Adipose tissue (tissue), 3 donors: ENCODE results near the gene PI16. TPM values are rescaled to one million over a fixed set of nuclear protein-coding genes. Genes with fewer than 3 reads are reported as not detected.
"Not testable (repeated sequence)": the region's sequence is repeated elsewhere in the genome, so short reads cannot be mapped to it uniquely, and the experiment has no call there.

Experiments
- H3K27ac ChIP-seq: one replicate; pipeline ENCODE4 v1.5.1; 2013; ENCODE audit warnings: low read depth, low read length
- WGBS, 3 donors: extraction: QIAGEN DNeasy Blood & Tissue Kit; methylation state at CpG; one replicate each; pipeline ENCODE4 v1.1.7; 2013; 5-methylcytosine and 5-hydroxymethylcytosine counted together
- polyA plus RNA-seq, 3 donors: library from polyadenylated mRNA; stranded (reverse); fragments of 200-250 nt; gene quantifications; one replicate each; pipeline ENCODE4 v1.2.3, GENCODE V29; 2013
- donor health status: healthy with polysubstance abuse.
- donor health status: Bipolar disorder and iron deficiency.
- donor health status: healthy.

PI16 gene
- polyA plus RNA-seq, 3 donors, result 0.56 to 34.3 (median 3.1) TPM

GRCh38 chr6:36926708-36927513, 27.6 kb upstream of the PI16 start:
- no peak overlapping the region for H3K27ac ChIP-seq
- 74 to 87% (median 84%) methylated on average over 10 of the region's 10 CpGs for WGBS, 3 donors

GRCh38 chr6:36927691-36928546, 26.6 kb upstream of the PI16 start:
- 64 to 69% (median 66%) methylated on average over 13 of the region's 13 CpGs for WGBS, 3 donors
- H3K27ac ChIP-seq, result no peak overlapping the region

GRCh38 chr6:36928547-36928918, 26.0 kb upstream of the PI16 start:
- 58 to 68% (median 67%) methylated on average over 7 of the region's 7 CpGs for WGBS, 3 donors
- H3K27ac ChIP-seq, result no peak overlapping the region

GRCh38 chr6:36929152-36929551, 25.4 kb upstream of the PI16 start:
- WGBS, 3 donors, result 68 to 90% (median 88%) methylated on average over 10 of the region's 10 CpGs

GRCh38 chr6:36929607-36930006, 24.9 kb upstream of the PI16 start:
- 28 to 58% (median 49%) methylated on average over 5 of the region's 5 CpGs for WGBS, 3 donors
- no peak overlapping the region for H3K27ac ChIP-seq

More at GRCh38 chr6:36929152-36929551, 25.4 kb upstream of the PI16 start:
- no peak overlapping the region for H3K27ac ChIP-seq

GRCh38 chr6:36930483-36930882, 24.1 kb upstream of the PI16 start:
- WGBS, 3 donors, result 78 to 85% (median 85%) methylated on average over 4 of the region's 4 CpGs
- H3K27ac ChIP-seq, result peak overlapping the region; percentile 31

- 83 to 88% (median 85%) methylated on average over 2 of the region's 2 CpGs for WGBS, 3 donors
- H3K27ac ChIP-seq, result no peak overlapping the region
Measured at GRCh38 chr6:36933102-36933501, 21.4 kb upstream of the PI16 start.

GRCh38 chr6:36933519-36933918, 21.0 kb upstream of the PI16 start:
- no peak overlapping the region for H3K27ac ChIP-seq
- WGBS, 3 donors, result 78 to 100% (median 97%) methylated on average over 4 of the region's 4 CpGs

- H3K27ac ChIP-seq, result no peak overlapping the region
- WGBS, 3 donors, result 92 to 94% (median 93%) methylated on average over 7 of the region's 7 CpGs
Measured at GRCh38 chr6:36934901-36935300, 19.6 kb upstream of the PI16 start.

GRCh38 chr6:36936824-36937223, 17.7 kb upstream of the PI16 start:
- no peak overlapping the region for H3K27ac ChIP-seq
- WGBS, 3 donors, result 91 to 98% (median 95%) methylated on average over 5 of the region's 5 CpGs

- H3K27ac ChIP-seq, result no peak overlapping the region
- 92 to 95% (median 94%) methylated on average over 6 of the region's 6 CpGs for WGBS, 3 donors
Measured at GRCh38 chr6:36937896-36938295, 16.6 kb upstream of the PI16 start.

- 87 to 99% (median 91%) methylated on average over 4 of the region's 4 CpGs for WGBS, 3 donors
- H3K27ac ChIP-seq, result no peak overlapping the region
Measured at GRCh38 chr6:36938536-36938935, 16.0 kb upstream of the PI16 start.

GRCh38 chr6:36939005-36939404, 15.5 kb upstream of the PI16 start:
- 87 to 94% (median 88%) methylated on average over 5 of the region's 5 CpGs for WGBS, 3 donors
- H3K27ac ChIP-seq, result not testable (repeated sequence)

GRCh38 chr6:36940027-36940426, 14.5 kb upstream of the PI16 start:
- WGBS, 3 donors, result 90 to 91% (median 90%) methylated on average over 10 of the region's 10 CpGs

GRCh38 chr6:36941561-36941960, 13.0 kb upstream of the PI16 start:
- 87 to 95% (median 91%) methylated on average over 14 to 40 of the region's 40 CpGs for WGBS, 3 donors
- H3K27ac ChIP-seq, result not testable (repeated sequence)

More at GRCh38 chr6:36940027-36940426, 14.5 kb upstream of the PI16 start:
- no peak overlapping the region for H3K27ac ChIP-seq

- 50 to 86% (median 58%) methylated on average over 1 of the region's 2 CpGs for WGBS, 3 donors
- H3K27ac ChIP-seq, result not testable (repeated sequence)
Measured at GRCh38 chr6:36942329-36942728, 12.2 kb upstream of the PI16 start.

GRCh38 chr6:36944650-36945049, 9.9 kb upstream of the PI16 start:
- H3K27ac ChIP-seq, result no peak overlapping the region
- WGBS, 3 donors, result 20 to 92% (median 79%) methylated on average over 5 of the region's 5 CpGs

GRCh38 chr6:36945301-36945700, 9.2 kb upstream of the PI16 start:
- WGBS, 3 donors, result 79 to 89% (median 83%) methylated on average over 4 of the region's 4 CpGs
- H3K27ac ChIP-seq, result no peak overlapping the region

- WGBS, 3 donors, result 88 to 95% (median 92%) methylated on average over 4 of the region's 4 CpGs
- H3K27ac ChIP-seq, result no peak overlapping the region
Measured at GRCh38 chr6:36946526-36946925, 8.0 kb upstream of the PI16 start.
